ENCODE data around the gene RNU7-1.

DNA sequence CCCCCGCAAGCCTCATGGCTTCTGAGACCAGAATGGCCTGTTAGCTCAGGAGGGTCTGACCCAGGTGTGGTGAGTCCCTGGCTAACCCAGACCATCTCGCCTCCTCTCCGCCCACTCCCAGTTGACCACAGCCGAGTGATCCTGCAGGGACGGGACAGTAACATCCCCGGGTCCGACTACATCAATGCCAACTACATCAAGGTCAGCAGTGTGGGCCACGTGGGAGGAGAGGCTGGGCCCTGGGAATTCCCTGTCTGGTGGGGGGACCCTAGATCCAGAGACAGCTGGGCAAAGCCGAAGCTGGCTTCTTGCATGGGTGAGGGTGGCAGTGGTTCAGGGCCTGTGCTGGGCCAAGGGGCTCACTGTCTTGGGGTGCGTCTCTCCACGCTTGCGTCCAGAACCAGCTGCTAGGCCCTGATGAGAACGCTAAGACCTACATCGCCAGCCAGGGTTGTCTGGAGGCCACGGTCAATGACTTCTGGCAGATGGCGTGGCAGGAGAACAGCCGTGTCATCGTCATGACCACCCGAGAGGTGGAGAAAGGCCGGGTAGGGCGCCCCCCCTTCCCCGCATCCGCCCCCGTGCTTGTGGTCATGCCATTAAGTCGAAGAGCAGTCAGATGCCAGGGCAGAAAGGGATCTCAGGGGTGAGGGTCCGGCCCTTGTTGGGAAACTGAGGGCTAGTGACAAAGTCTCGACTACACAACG, 12.6 kb downstream of the RNU7-1 start:
- TF ChIP-seq, protein P1, sequence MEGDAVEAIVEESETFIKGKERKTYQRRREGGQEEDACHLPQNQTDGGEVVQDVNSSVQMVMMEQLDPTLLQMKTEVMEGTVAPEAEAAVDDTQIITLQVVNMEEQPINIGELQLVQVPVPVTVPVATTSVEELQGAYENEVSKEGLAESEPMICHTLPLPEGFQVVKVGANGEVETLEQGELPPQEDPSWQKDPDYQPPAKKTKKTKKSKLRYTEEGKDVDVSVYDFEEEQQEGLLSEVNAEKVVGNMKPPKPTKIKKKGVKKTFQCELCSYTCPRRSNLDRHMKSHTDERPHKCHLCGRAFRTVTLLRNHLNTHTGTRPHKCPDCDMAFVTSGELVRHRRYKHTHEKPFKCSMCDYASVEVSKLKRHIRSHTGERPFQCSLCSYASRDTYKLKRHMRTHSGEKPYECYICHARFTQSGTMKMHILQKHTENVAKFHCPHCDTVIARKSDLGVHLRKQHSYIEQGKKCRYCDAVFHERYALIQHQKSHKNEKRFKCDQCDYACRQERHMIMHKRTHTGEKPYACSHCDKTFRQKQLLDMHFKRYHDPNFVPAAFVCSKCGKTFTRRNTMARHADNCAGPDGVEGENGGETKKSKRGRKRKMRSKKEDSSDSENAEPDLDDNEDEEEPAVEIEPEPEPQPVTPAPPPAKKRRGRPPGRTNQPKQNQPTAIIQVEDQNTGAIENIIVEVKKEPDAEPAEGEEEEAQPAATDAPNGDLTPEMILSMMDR (IDR thresholded peaks at IDR 0.05; ENCODE audit: low read length): no peak
- no peak for TF ChIP-seq EZH2 (optimal IDR thresholded peaks at IDR 0.05; ENCODE audit: low read depth, low read length)
